Caco-2 (cell line): ENCODE measurements around the gene KIF6. TPM values are rescaled to one million over a fixed set of nuclear protein-coding genes. Genes with fewer than 3 reads are reported as not detected.

Experiments used
- BruUV-seq: library from RNA; stranded (reverse); fragments of 400-500 nt; replicated peaks from 2 replicates; lab custom pipeline; 2021; lab: Mats Ljungman, UMichigan
- CTCF ChIA-PET: fragments of 300-600 bp; sonication (Branson Sonifier 250); formaldehyde crosslinking; loops from one replicate; lab custom pipeline; 2022; ENCODE audit warnings: antibody characterized with exemption; lab: Charles Lee
- POLR2A ChIA-PET: fragments of 300-600 bp; sonication (Branson Sonifier 250); formaldehyde crosslinking; loops from one replicate; lab custom pipeline; 2022; ENCODE audit warnings: antibody characterized with exemption; lab: Charles Lee
- DNase-seq, 2 experiments: peaks; one replicate each; pipeline versions ENCODE4 v3.0.0 to v3.0.0-alpha.2; 2020 to 2022
- H3K27me3 ChIP-seq: replicated peaks from 2 replicates; pipeline ENCODE4 v1.6.0; 2011; ENCODE audit warnings: low read length; ENCODE audit not compliant: control insufficient read depth, insufficient read depth
- H3K36me3 ChIP-seq: 2 replicates; pipeline ENCODE4 v1.5.1; 2011; ENCODE audit warnings: low read length; ENCODE audit not compliant: control insufficient read depth, insufficient read depth
- H3K4me1 ChIP-seq: fragments of 250-450 bp; sonication (Bioruptor Pico); 2 replicates; pipeline ENCODE4 v1.5.1; 2020; ENCODE audit warnings: mild to moderate bottlenecking
- H3K4me3 ChIP-seq: 2 replicates; pipeline ENCODE4 v1.5.1; 2011; ENCODE audit warnings: low read depth, mild to moderate bottlenecking, control low read depth, low read length
- H3K9me3 ChIP-seq: fragments of 250-450 bp; sonication (Bioruptor Pico); 2 replicates; pipeline ENCODE4 v1.5.1; 2020; ENCODE audit warnings: mild to moderate bottlenecking, moderate library complexity
- H3K27ac Mint-ChIP-seq: one replicate; pipeline ENCODE4 v1.8.0; 2022; ENCODE audit warnings: mixed read lengths; ENCODE audit not compliant: unreplicated experiment
- H3K27me3 Mint-ChIP-seq: one replicate; pipeline ENCODE4 v1.8.0; 2022; ENCODE audit warnings: mixed read lengths; ENCODE audit not compliant: insufficient read depth, unreplicated experiment
- H3K36me3 Mint-ChIP-seq: one replicate; pipeline ENCODE4 v1.8.0; 2022; ENCODE audit warnings: mild to moderate bottlenecking, mixed read lengths; ENCODE audit not compliant: insufficient read depth, unreplicated experiment
- H3K4me1 Mint-ChIP-seq: one replicate; pipeline ENCODE4 v1.8.0; 2022; ENCODE audit warnings: low read depth, mixed read lengths; ENCODE audit not compliant: unreplicated experiment
- H3K4me3 Mint-ChIP-seq: one replicate; pipeline ENCODE4 v1.8.0; 2022; ENCODE audit warnings: mild to moderate bottlenecking, moderate library complexity, mixed read lengths; ENCODE audit not compliant: unreplicated experiment
- H3K9me3 Mint-ChIP-seq: one replicate; pipeline ENCODE4 v1.8.0; 2022; ENCODE audit warnings: mixed read lengths; ENCODE audit not compliant: unreplicated experiment
- CTCF ChIP-seq, 2 experiments: fragments of 200-600 bp in 1 of 2; IDR thresholded peaks; 1 replicate in 1 of 2; 2 replicates in 1 of 2; pipeline versions ENCODE4 v1.5.1 to v1.8.0; 2011 to 2022; ENCODE audit warnings: antibody characterized with exemption in 1 of 2, control low read depth in 1 of 2, inconsistent platforms in 1 of 2, low read depth in 1 of 2, low read length in 1 of 2, mild to moderate bottlenecking in 1 of 2, moderate library complexity in 1 of 2; ENCODE audit not compliant: insufficient read depth in 1 of 2, severe bottlenecking in 1 of 2, unreplicated experiment in 1 of 2
- intact Hi-C: fragments of 100-400 bp; cut with micrococcal nuclease; formaldehyde crosslinking; loops from one replicate; pipeline ENCODE4 v1.10.0; 2022; ENCODE audit not compliant: unreplicated experiment
- total RNA-seq: library from RNA; stranded (reverse); gene quantifications from 2 replicates; pipeline ENCODE4 v1.2.3, GENCODE V29; 2022

KIF6 gene
- total RNA-seq, 1 experiment from 2014 or later, result not detected

- POLR2A ChIA-PET, result no interaction called here
- Mint-ChIP-seq H3K4me1 (no peaks in the 10 kb centered on the region), H3K27me3 (peaks cover 8% of the 10 kb centered on the region), H3K4me3 (no peak overlapping the region), H3K36me3 (no peaks in the 10 kb centered on the region), H3K27ac (no peak overlapping the region), H3K9me3 (no peaks in the 10 kb centered on the region)
- H3K27me3 ChIP-seq, result no peaks in the 10 kb centered on the region
- BruUV-seq, result no TSS peak
- H3K4me3 ChIP-seq, result no peak overlapping the region
- no peaks in the 10 kb centered on the region for H3K4me1 ChIP-seq
- no peak for DNase-seq
- H3K9me3 ChIP-seq, result no peaks in the 10 kb centered on the region
- no peaks in the 10 kb centered on the region for H3K36me3 ChIP-seq
- no peak for TF ChIP-seq CTCF (IDR thresholded peaks at IDR 0.05; ENCODE audit: insufficient read depth in 1 of 2, low read depth in 1 of 2, low read length in 1 of 2, severe bottlenecking in 1 of 2, unreplicated experiment in 1 of 2)
- intact Hi-C loops, result no loop called here
- CTCF ChIA-PET, result no interaction called here
Observed at GRCh38 chr6:39696986-39697788, 28.0 kb downstream of the KIF6 start.

- intact Hi-C loops, result no loop called here
- no peaks in the 10 kb centered on the region for H3K27me3 ChIP-seq
- H3K9me3 ChIP-seq, result no peaks in the 10 kb centered on the region
- no peak overlapping the region for H3K4me3 ChIP-seq
- Mint-ChIP-seq H3K36me3 (no peaks in the 10 kb centered on the region), H3K4me3 (no peak overlapping the region), H3K4me1 (no peaks in the 10 kb centered on the region), H3K9me3 (no peaks in the 10 kb centered on the region), H3K27me3 (peaks cover 16% of the 10 kb centered on the region), H3K27ac (no peak overlapping the region)
- POLR2A ChIA-PET, result no interaction called here
- CTCF ChIA-PET, result no interaction called here
- H3K36me3 ChIP-seq, result no peaks in the 10 kb centered on the region
- no peak for TF ChIP-seq CTCF (IDR thresholded peaks at IDR 0.05; ENCODE audit: insufficient read depth in 1 of 2, low read depth in 1 of 2, low read length in 1 of 2, severe bottlenecking in 1 of 2, unreplicated experiment in 1 of 2)
- no peaks in the 10 kb centered on the region for H3K4me1 ChIP-seq
- BruUV-seq, result no TSS peak
- no peak for DNase-seq
Observed at GRCh38 chr6:39695447-39695846, 29.8 kb downstream of the KIF6 start.

- Mint-ChIP-seq H3K9me3 (no peaks in the 10 kb centered on the region), H3K27ac (no peak overlapping the region), H3K4me3 (no peak overlapping the region), H3K36me3 (no peaks in the 10 kb centered on the region), H3K27me3 (peaks cover 18% of the 10 kb centered on the region), H3K4me1 (no peaks in the 10 kb centered on the region)
- no peaks in the 10 kb centered on the region for H3K27me3 ChIP-seq
- no peak for DNase-seq
- H3K36me3 ChIP-seq, result no peaks in the 10 kb centered on the region
- no peaks in the 10 kb centered on the region for H3K4me1 ChIP-seq
- no peak overlapping the region for H3K4me3 ChIP-seq
- TF ChIP-seq CTCF (IDR thresholded peaks at IDR 0.05; ENCODE audit: insufficient read depth in 1 of 2, low read depth in 1 of 2, low read length in 1 of 2, severe bottlenecking in 1 of 2, unreplicated experiment in 1 of 2), result no peak
- ChIA-PET POLR2A (no interaction called here), CTCF (no interaction called here)
- BruUV-seq, result no TSS peak
- intact Hi-C loops, result no loop called here
- no peaks in the 10 kb centered on the region for H3K9me3 ChIP-seq
Observed at GRCh38 chr6:39693206-39693605, 32.0 kb downstream of the KIF6 start.
